Transverse colon (tissue), 4 donors: ENCODE measurements around the gene ICAM4.
A peak's percentile ranks its signal among the peaks of the same experiment; 100 is the strongest.

Experiments
- CTCF ChIP-seq, 5 experiments: fragments of 200-600 bp in 3 of 5; fragments of 450-650 bp in 2 of 5; sonication (generic) in 3 of 5; IDR thresholded peaks; 1 replicate in 2 of 5; 2 replicates in 3 of 5; pipeline ENCODE4 v1.5.1; 2016 to 2017; ENCODE audit warnings: antibody characterized with exemption in 5 of 5, inconsistent platforms in 3 of 5, mild to moderate bottlenecking in 2 of 5, moderate library complexity in 1 of 5
- EP300 ChIP-seq: sonication (generic); formaldehyde crosslinking; IDR thresholded peaks from one replicate; pipeline ENCODE4 v1.6.1; 2017; ENCODE audit warnings: antibody characterized with exemption, low read depth
- POLR2A ChIP-seq: fragments of 450-650 bp; IDR thresholded peaks from one replicate; pipeline ENCODE4 v1.6.1; 2016; ENCODE audit warnings: antibody characterized with exemption, mild to moderate bottlenecking, moderate library complexity
- POLR2AphosphoS5 ChIP-seq, 3 donors: sonication (generic); formaldehyde crosslinking; IDR thresholded peaks; one replicate each; pipeline ENCODE4 v1.6.1; 2016; ENCODE audit warnings: antibody characterized with exemption in 3 of 3

- TF ChIP-seq CTCF (IDR thresholded peaks at IDR 0.05): no peak
- no peak for TF ChIP-seq POLR2A
- TF ChIP-seq POLR2AphosphoS5 (IDR thresholded peaks at IDR 0.05): peak; percentile 22 to 39 (median 34)
- no peak for TF ChIP-seq EP300
Observed at GRCh38 chr19:10238172-10238783, 48.5 kb upstream of the ICAM4 start.
